Thymus (tissue), 11 donors: ENCODE data around the gene AIPL1. TPM values are rescaled to one million over a fixed set of nuclear protein-coding genes. Genes with fewer than 3 reads are reported as not detected.

Experiments used
- DNase-seq, 9 donors: peaks; one replicate each; pipeline ENCODE4 v3.0.0-alpha.2; 2013; ENCODE audit warnings: low spot score in 9 of 9, low read depth in 6 of 9, missing footprints in 1 of 9
- H3K27ac ChIP-seq, 2 donors: one replicate each; pipeline ENCODE4 v1.5.1; 2013; ENCODE audit warnings: control low read depth in 1 of 2, low read depth in 1 of 2, low read length in 1 of 2, mild to moderate bottlenecking in 1 of 2, moderate library complexity in 1 of 2
- H3K27me3 ChIP-seq, 2 donors: one replicate each; pipeline ENCODE4 v1.5.1; 2013; ENCODE audit warnings: low read length in 1 of 2; ENCODE audit not compliant: control insufficient read depth in 2 of 2, insufficient read depth in 1 of 2
- H3K36me3 ChIP-seq, 2 donors: one replicate each; pipeline ENCODE4 v1.5.1; 2013; ENCODE audit warnings: low read length in 1 of 2, mild to moderate bottlenecking in 1 of 2, moderate library complexity in 1 of 2; ENCODE audit not compliant: control insufficient read depth in 2 of 2, insufficient read depth in 2 of 2
- H3K4me1 ChIP-seq, 2 donors: one replicate each; pipeline ENCODE4 v1.5.1; 2013; ENCODE audit warnings: low read length in 2 of 2; ENCODE audit not compliant: control insufficient read depth in 2 of 2, insufficient read depth in 2 of 2
- H3K4me3 ChIP-seq, 2 donors: one replicate each; pipeline ENCODE4 v1.5.1; 2013; ENCODE audit warnings: low read length in 2 of 2, control low read depth in 1 of 2, mild to moderate bottlenecking in 1 of 2
- H3K9me3 ChIP-seq, 2 donors: one replicate each; pipeline ENCODE4 v1.5.1; 2013; ENCODE audit warnings: low read length in 1 of 2, mild to moderate bottlenecking in 1 of 2; ENCODE audit not compliant: control insufficient read depth in 2 of 2, insufficient read depth in 1 of 2
- WGBS: extraction: QIAGEN DNeasy Blood & Tissue Kit; methylation state at CpG from one replicate; pipeline ENCODE4 v1.1.7; 2013; 5-methylcytosine and 5-hydroxymethylcytosine counted together
- polyA plus RNA-seq: library from polyadenylated mRNA; stranded (reverse); fragments of 200-250 nt; gene quantifications from one replicate; pipeline ENCODE4 v1.2.3, GENCODE V29; 2013
- total RNA-seq: library from RNA; stranded (reverse); fragments of 120-200 nt; gene quantifications from one replicate; pipeline ENCODE4 v1.2.4, GENCODE V29; 2013
- donor health status: healthy.

AIPL1 gene
- total and polyA plus RNA-seq, 2 donors, result 0.05 to 0.14 TPM

GRCh38 chr17:6443692-6444570 is 9.0 kb upstream of the AIPL1 start, which contains the start of gene PIMREG:
TSS of gene PIMREG (plus strand) at chr17:6444455. CDS start at chr17:6445111, 656 bp downstream.
- Histone ChIP-seq H3K27ac (peak within 1 kb of the TSS; percentile 36 to 77), H3K27me3 (peaks cover 0 to 16% of the 10 kb centered on the region in 2 donors), H3K4me1 (peaks cover 11 to 15% of the 10 kb centered on the region in 2 donors), H3K36me3 (peaks cover 1 to 13% of the 10 kb centered on the region in 2 donors), H3K9me3 (no peaks in the 10 kb centered on the region), H3K4me3 (peak within 1 kb of the TSS; percentile 57 to 70)
- DNase-seq, result peak; percentile 66 to 96 (median 87)
- WGBS, result under 1% methylated on average over 62 of the region's 62 CpGs

- Histone ChIP-seq H3K27ac (no peak overlapping the region), H3K9me3 (no peaks in the 10 kb centered on the region)
- 64% methylated on average over 6 of the region's 6 CpGs for WGBS
Measured at GRCh38 chr17:6442775-6443174, 7.9 kb upstream of the AIPL1 start.

GRCh38 chr17:6439951-6440350 is 5.0 kb upstream of the AIPL1 start:
- no peak overlapping the region for H3K27ac ChIP-seq
- no peaks in the 10 kb centered on the region for H3K36me3 ChIP-seq
- no peak for DNase-seq
- peaks cover 0 to 36% of the 10 kb centered on the region in 2 donors for H3K27me3 ChIP-seq
- no peak overlapping the region for H3K4me3 ChIP-seq
- H3K9me3 ChIP-seq, result no peaks in the 10 kb centered on the region
- WGBS, result 89% methylated on average over 4 of the region's 4 CpGs
- peaks cover 11 to 14% of the 10 kb centered on the region in 2 donors for H3K4me1 ChIP-seq

More at GRCh38 chr17:6442775-6443174, 7.9 kb upstream of the AIPL1 start:
- no peak for DNase-seq
- H3K36me3 ChIP-seq, result peaks cover 0 to 11% of the 10 kb centered on the region in 2 donors
- peaks cover 11 to 15% of the 10 kb centered on the region in 2 donors for H3K4me1 ChIP-seq
- no peak overlapping the region for H3K4me3 ChIP-seq
- H3K27me3 ChIP-seq, result peaks cover 0 to 20% of the 10 kb centered on the region in 2 donors

DNA sequence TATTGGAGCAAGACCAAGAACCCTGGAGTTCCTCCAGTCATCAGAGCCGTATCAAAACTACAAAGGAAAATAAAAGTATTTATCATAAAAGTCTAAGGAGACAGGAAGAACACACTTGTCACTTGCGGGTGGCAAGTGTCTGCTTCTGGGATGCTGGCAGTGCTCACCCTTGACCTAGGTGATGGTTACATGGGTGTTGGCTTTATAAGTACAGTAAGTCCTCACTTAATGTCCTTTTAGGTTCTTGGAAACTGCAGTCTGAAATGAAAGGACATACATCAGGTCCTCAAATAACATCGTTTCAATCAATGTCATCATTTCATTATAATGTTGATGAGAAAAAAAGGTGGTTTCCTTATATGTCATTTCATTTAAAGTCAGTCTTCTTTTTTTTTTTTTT is 3.0 kb upstream of the AIPL1 start:
- Histone ChIP-seq H3K36me3 (no peaks in the 10 kb centered on the region), H3K27me3 (peaks cover 0 to 39% of the 10 kb centered on the region in 2 donors), H3K4me3 (no peak overlapping the region), H3K9me3 (no peaks in the 10 kb centered on the region), H3K4me1 (no peaks in the 10 kb centered on the region), H3K27ac (no peak overlapping the region)
- no peak for DNase-seq
- WGBS, result 84% methylated on average over 3 of the region's 3 CpGs

DNA sequence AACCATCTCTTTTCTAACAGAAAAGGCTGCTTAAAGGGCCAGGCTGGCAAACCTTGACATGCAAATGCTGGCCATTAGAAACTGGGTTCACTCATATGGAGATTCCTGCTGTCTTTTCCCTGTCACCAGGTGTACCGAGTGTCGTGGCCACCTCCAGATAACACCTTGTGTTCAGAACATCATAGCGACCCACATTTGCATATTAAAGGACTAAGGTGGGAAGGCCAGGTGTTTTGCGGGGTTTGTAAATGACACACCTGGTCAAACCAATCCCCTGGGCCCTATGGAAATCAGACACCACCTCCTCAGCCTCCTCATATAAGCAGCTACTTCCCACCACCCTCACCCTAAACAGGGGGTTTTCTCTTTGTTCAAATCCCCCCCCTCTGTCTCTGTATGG is 2.5 kb upstream of the AIPL1 start:
- 62% methylated on average over 4 of the region's 4 CpGs for whole genome bisulfite sequencing
- Histone ChIP-seq H3K4me3 (no peak overlapping the region), H3K27ac (no peak overlapping the region), H3K4me1 (no peaks in the 10 kb centered on the region), H3K36me3 (no peaks in the 10 kb centered on the region), H3K9me3 (no peaks in the 10 kb centered on the region), H3K27me3 (peaks cover 0 to 39% of the 10 kb centered on the region in 2 donors)
- DNase-seq, result no peak

DNA sequence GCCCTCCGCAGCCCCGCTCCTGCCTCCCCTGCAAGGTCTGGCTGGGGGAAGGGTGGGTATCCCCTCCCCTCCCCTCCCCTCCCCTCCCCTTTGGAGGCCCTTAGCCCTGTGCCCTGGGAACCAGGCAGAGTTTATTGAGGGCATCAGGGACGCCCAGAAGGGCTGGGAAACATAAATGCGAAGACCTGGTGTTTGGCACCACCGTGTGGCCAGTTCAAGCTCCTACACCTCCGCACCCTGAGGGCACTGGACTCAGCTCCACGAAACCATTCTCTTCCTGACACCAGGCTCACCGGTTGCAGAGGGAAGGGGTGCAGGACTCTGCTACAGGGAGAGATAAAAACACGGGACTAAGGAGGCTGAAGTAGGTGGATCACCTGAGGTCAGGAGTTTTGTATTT is 1.0 kb upstream of the AIPL1 start:
- H3K27me3 ChIP-seq, result peaks cover 0 to 32% of the 10 kb centered on the region in 2 donors
- no peak overlapping the region for H3K4me3 ChIP-seq
- peaks cover 0 to 1% of the 10 kb centered on the region in 2 donors for H3K9me3 ChIP-seq
- DNase-seq, result peak in 5 of 9 donors; percentile 32 to 61 (median 48)
- H3K36me3 ChIP-seq, result no peaks in the 10 kb centered on the region
- H3K27ac ChIP-seq, result no peak overlapping the region
- H3K4me1 ChIP-seq, result no peaks in the 10 kb centered on the region
- WGBS, result 21% methylated on average over 9 of the region's 9 CpGs

DNA sequence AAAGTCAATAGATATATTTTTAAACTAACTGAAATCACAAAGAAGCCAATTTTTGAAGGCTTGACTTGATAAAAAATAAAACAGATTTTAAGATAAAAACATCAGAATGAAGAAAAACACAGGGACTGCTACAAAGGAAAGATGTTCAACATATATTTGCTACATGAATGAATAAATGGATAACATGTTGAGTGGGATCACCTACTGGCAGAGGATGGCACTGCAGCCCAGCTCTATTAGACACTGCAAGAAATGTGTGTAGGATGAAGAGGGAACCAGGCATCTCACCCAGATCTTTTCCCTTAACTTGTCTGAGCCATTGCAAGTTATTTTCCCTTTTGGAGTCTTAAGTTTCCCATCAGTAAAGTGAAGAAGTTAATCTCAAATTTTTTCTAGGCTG is 4.2 kb downstream of the AIPL1 start:
- Histone ChIP-seq H3K4me3 (no peak overlapping the region), H3K27ac (no peak overlapping the region), H3K27me3 (peaks cover 0 to 15% of the 10 kb centered on the region in 2 donors), H3K9me3 (peaks cover 0 to 4% of the 10 kb centered on the region in 2 donors), H3K4me1 (peaks cover 3 to 12% of the 10 kb centered on the region in 2 donors), H3K36me3 (no peaks in the 10 kb centered on the region)
- no peak for DNase-seq

- 95% methylated on average over 7 of the region's 7 CpGs for WGBS
- no peak overlapping the region for H3K4me3 ChIP-seq
- H3K36me3 ChIP-seq, result no peaks in the 10 kb centered on the region
- H3K4me1 ChIP-seq, result peaks cover 3 to 12% of the 10 kb centered on the region in 2 donors
- no peak for DNase-seq
- no peak overlapping the region for H3K27ac ChIP-seq
- peaks cover 0 to 23% of the 10 kb centered on the region in 2 donors for H3K27me3 ChIP-seq
- peaks cover 0 to 4% of the 10 kb centered on the region in 2 donors for H3K9me3 ChIP-seq
Measured at GRCh38 chr17:6429266-6429665, 5.7 kb downstream of the AIPL1 start.

DNA sequence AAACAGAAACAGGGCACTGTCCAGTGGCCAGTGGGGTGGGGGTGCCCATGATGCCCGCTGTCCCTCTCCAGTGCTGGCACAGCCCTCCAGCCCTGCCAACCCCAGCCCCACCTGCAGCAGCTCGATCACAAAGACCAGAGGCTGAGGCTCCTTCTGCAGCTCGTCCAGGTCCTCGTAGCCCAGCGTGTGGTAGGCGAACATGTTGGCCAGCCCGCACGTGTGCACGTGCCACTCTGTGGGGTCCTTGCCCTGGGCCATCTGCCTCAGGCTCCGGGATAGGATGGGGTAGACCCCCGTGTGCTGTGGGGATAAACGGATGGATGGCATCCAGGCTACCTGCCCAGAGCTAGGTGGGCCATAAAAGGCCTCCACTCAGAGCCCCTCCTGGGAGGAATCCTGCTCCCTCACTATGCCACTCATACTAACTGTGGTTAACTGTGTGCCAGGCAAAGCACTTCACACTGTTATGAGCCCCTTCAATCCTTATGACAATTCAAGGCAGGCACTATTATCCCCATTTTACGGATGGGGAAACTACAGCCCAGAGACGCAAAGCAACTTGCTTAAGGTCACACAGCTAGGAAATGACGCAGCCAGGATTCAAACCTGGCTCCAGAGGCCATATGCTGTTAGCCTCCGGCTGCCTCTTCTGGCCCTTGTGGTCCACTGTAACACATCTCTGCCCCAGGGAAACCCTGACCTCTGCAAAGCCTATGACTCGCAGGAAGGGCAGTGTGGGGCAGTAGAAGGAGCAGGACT is 6.5 kb downstream of the AIPL1 start:
- 91% methylated on average over 17 of the region's 17 CpGs for WGBS
- Histone ChIP-seq H3K4me1 (peaks cover 3 to 12% of the 10 kb centered on the region in 2 donors), H3K9me3 (peaks cover 0 to 4% of the 10 kb centered on the region in 2 donors), H3K36me3 (no peaks in the 10 kb centered on the region), H3K27me3 (peaks cover 0 to 27% of the 10 kb centered on the region in 2 donors), H3K4me3 (no peak overlapping the region), H3K27ac (no peak overlapping the region)
- no peak for DNase-seq
